Cardiac fibroblast (primary cell): ENCODE measurements around the gene HBB.

Experiments
- DNase-seq, 2 donors: peaks; one replicate each; pipeline versions ENCODE4 v3.0.0 to v3.0.0-alpha.2; 2010; ENCODE audit warnings: low read depth in 2 of 2
- H3K4me3 ChIP-seq, 2 donors: replicated peaks in 1 of 2; 1 replicate in 1 of 2; 2 replicates in 1 of 2; pipeline ENCODE4 v1.5.1; 2011; ENCODE audit warnings: low read depth in 2 of 2, low read length in 2 of 2, mild to moderate bottlenecking in 2 of 2, moderate library complexity in 1 of 2
- TF ChIP-seq, protein P1 (sequence below): IDR thresholded peaks from one replicate; pipeline ENCODE4 v1.5.1; 2011; ENCODE audit warnings: low read depth, mild to moderate bottlenecking, low read length, inconsistent platforms

HBB gene

DNA sequence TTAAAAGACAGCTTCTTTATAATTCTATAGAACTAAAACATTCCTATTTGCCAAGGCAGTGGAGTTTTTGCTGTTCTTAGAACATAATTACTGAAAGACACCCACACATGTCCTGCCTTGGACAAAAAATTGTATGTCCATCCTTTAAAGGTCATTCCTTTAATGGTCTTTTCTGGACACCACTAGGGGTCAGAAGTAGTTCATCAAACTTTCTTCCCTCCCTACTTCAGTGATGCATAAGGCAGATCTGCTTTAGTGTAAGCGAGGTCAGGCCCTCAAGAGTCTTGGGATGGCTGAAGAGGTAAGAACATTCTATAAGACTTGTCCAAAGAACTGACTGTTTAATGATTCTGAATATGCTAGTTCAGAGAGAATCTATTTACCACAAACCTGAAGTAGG lies 22.1 kb downstream of the HBB start:
- TF ChIP-seq, protein P1, sequence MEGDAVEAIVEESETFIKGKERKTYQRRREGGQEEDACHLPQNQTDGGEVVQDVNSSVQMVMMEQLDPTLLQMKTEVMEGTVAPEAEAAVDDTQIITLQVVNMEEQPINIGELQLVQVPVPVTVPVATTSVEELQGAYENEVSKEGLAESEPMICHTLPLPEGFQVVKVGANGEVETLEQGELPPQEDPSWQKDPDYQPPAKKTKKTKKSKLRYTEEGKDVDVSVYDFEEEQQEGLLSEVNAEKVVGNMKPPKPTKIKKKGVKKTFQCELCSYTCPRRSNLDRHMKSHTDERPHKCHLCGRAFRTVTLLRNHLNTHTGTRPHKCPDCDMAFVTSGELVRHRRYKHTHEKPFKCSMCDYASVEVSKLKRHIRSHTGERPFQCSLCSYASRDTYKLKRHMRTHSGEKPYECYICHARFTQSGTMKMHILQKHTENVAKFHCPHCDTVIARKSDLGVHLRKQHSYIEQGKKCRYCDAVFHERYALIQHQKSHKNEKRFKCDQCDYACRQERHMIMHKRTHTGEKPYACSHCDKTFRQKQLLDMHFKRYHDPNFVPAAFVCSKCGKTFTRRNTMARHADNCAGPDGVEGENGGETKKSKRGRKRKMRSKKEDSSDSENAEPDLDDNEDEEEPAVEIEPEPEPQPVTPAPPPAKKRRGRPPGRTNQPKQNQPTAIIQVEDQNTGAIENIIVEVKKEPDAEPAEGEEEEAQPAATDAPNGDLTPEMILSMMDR: peak; percentile 58
- H3K4me3 ChIP-seq: no peak overlapping the region
- peak; percentile 84 to 85 for DNase-seq

DNA sequence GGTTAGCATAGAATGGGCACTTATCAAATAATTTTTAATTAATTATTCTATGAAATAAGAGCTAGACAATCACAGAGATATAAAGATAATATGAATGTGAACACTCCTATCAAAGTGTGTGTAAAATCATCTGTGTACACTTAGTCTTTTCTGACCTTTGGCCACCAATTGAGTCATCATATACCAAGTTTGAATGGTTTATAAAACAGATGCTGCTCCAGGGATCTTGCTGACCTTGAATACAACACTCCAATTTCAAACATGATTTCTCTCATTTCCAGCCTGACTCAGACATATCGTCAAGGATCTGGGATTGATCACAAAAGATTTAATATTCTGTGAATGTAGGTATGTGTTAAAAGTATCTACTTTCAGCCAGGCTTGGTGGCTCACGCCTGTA lies 23.5 kb downstream of the HBB start:
- H3K4me3 ChIP-seq: no peak overlapping the region
- TF ChIP-seq, protein P1: no peak
- no peak for DNase-seq

DNA sequence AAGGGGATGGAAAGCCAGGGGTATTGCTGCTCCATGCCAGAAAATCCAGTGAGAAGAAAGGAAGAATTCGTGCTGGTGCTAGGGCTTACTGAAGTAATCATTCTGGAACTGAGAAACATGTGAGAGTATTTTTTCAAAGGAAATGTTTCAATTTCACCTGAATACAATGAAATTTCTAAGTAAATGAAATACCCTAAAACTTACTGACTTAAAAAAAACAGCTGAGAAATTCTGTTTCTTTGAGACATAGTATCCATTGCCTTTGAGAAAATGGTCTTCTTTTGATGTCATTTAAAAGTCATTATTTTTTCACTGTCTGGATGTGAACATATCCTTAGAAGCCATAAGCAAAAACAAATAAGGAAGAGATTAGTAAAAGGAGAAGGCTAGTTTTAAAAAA lies 26.3 kb downstream of the HBB start, which contains the start of gene OR51V1:
TSS of gene OR51V1 (minus strand) at position 101 of the 400 bp plus-strand sequence. CDS start at position 101, 0 bp downstream.
- TF ChIP-seq, protein P1: no peak
- DNase-seq: no peak
- H3K4me3 ChIP-seq: no peak within 1 kb of the TSS

DNA sequence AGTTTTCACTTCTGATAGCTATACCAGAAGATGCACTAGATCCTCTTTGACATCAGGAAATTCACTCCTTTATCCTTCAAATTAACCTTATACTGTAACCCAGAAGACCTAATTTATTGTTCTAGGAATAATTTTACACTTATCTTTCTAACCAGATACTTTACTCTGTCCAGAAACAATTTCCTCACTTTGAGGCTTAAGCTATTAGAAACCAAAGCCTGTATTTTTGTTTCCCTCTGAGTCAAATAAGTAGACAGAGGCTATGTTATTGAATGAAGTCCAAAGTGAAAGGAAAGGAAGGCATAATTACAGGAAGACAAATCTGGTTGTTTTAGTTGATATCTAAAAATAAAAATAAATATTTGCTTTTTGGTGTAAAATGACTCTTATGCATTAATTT lies 28.6 kb downstream of the HBB start:
- TF ChIP-seq, protein P1: no peak
- no peak overlapping the region for H3K4me3 ChIP-seq
- no peak for DNase-seq

DNA sequence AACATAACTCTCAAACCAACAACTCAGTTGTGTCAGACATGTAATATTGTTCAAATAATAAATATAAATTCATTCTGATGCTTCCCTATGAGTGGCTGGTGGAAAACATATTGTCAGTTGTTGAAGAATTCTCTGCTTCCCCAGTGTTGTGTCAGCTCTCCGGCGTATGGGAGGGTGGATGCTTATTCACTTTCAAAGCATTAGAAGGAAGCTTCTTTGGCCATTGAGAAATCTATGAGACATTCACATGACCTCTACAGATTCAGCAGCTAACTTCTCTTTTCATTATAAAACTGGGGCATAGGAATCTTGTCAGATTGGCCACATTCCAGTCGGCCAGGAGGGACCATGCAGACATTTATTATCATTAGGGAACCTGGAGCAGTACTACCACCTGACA lies 29.3 kb downstream of the HBB start:
- no peak overlapping the region for H3K4me3 ChIP-seq
- TF ChIP-seq, protein P1: no peak
- DNase-seq: peak in 1 of 2 donors; percentile 64

DNA sequence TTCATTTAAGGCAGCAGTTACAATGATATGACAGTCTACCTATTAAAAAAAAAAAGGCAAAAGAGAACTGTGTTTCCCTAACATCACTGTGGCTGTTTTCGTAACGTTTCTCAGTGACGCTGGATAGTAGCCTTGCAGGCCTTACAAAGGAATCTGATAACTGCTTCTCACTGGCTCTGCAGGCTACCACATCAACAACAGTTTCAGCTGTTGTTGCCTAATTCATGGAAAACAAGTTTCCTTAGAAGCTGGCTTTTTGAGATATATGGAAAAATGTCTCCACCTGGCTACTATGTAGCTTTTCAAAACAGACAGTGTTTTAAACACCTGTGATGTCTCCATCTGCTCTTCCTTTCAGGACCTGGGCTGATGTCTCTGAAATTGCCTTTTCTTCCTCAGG lies 30.1 kb downstream of the HBB start:
- TF ChIP-seq, protein P1: no peak
- no peak for DNase-seq
- H3K4me3 ChIP-seq: no peak overlapping the region

DNA sequence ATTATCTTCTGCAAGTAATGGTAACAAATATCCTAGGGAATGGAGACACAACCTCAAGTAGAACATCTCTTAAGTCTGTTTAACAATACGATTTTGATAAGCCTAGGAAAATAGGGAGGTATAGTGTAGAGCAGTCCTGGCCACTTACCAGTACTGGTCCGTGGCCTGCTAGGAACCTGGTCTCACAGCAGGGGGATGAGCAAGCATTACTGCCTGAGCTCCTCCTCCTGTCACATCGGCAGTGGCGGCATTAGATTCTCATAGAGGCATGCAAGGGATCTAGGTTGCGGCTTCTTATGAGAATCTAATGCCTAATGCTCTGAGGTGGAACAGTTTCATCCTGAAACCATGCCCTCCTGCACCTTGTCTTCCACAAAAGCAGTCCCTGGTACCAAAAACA lies 30.8 kb downstream of the HBB start:
- no peak overlapping the region for H3K4me3 ChIP-seq
- TF ChIP-seq, protein P1: no peak
- no peak for DNase-seq
